Subcutaneous abdominal adipose tissue (tissue), 5 donors: Measurements from ENCODE around the gene MYOM1.
"Not testable (repeated sequence)": the region's sequence is repeated elsewhere in the genome, so short reads cannot be mapped to it uniquely, and the experiment has no call there.

Experiments
- H3K27ac ChIP-seq: one replicate; pipeline ENCODE4 v1.7.0; 2013; ENCODE audit warnings: low read depth, mild to moderate bottlenecking, inconsistent platforms, low read length, moderate library complexity
- H3K27me3 ChIP-seq, 5 donors: one replicate each; pipeline ENCODE4 v1.7.0; 2013; ENCODE audit warnings: low read length in 5 of 5, inconsistent platforms in 1 of 5; ENCODE audit not compliant: control insufficient read depth in 5 of 5, insufficient read depth in 4 of 5
- H3K36me3 ChIP-seq, 5 donors: one replicate each; pipeline ENCODE4 v1.7.0; 2013; ENCODE audit warnings: low read length in 5 of 5; ENCODE audit not compliant: control insufficient read depth in 5 of 5, insufficient read depth in 5 of 5
- H3K4me1 ChIP-seq, 5 donors: one replicate each; pipeline ENCODE4 v1.7.0; 2013; ENCODE audit warnings: low read length in 5 of 5, mild to moderate bottlenecking in 3 of 5, moderate library complexity in 1 of 5; ENCODE audit not compliant: control insufficient read depth in 5 of 5, insufficient read depth in 5 of 5
- H3K4me3 ChIP-seq, 5 donors: one replicate each; pipeline ENCODE4 v1.7.0; 2013; ENCODE audit warnings: low read length in 5 of 5, low read depth in 1 of 5
- H3K9ac ChIP-seq, 5 donors: one replicate each; pipeline ENCODE4 v1.7.0; 2013; ENCODE audit warnings: low read length in 5 of 5, mild to moderate bottlenecking in 4 of 5, moderate library complexity in 3 of 5
- H3K9me3 ChIP-seq, 5 donors: one replicate each; pipeline ENCODE4 v1.7.0; 2013; ENCODE audit warnings: low read length in 5 of 5; ENCODE audit not compliant: control insufficient read depth in 5 of 5
- donor health status: healthy.
- donor health status: healthy.
- donor health status: healthy.
- donor health status: healthy.
- donor health status: healthy.

Gene MYOM1

DNA sequence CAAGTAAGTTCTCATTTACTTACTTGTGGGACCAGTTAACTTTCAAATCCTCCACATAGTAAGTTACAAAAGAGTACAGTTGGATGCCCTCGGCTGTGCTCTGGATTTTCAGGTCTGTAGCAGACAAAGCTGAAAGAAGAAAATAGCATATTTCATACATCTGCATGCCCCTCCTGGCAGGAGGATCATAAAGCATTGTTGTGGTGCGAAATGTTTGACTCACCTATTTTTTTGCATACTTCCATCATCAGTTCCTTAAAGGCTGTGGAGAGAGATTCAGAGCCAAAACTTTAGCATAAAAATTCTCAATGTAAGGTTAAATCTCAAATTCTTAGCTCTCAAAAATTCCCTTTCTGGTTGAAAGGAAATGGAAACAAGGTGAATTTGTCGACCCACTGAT, 136.0 kb downstream of the MYOM1 start:
- Histone ChIP-seq H3K9ac (no peak overlapping the region), H3K27me3 (no peaks in the 10 kb centered on the region), H3K9me3 (no peaks in the 10 kb centered on the region), H3K4me1 (no peaks in the 10 kb centered on the region), H3K4me3 (no peak overlapping the region), H3K27ac (no peak overlapping the region), H3K36me3 (peaks cover 3 to 39% (median 10%) of the 10 kb centered on the region in 5 donors)

DNA sequence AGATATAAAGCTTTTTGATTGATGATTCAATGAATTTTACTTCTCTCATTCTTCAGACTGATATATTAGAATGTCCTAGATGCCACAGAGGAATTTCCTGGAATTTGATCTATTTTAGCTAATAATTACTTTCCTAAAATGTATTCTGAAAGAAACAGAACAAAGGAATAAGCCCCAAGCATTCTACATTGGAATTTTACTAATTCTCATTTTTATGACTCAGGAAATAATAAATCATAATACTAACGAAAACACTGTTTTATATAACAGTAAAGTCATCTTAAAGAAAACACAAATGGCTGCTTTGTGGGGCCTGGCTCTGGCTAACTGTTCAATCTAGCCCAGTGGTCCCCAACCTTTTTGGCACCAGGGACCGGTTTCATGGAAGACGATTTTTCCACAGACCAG, 138.2 kb downstream of the MYOM1 start:
- no peaks in the 10 kb centered on the region for H3K27me3 ChIP-seq
- H3K36me3 ChIP-seq, result peaks cover 5 to 40% (median 10%) of the 10 kb centered on the region in 5 donors
- H3K27ac ChIP-seq, result no peak overlapping the region
- no peak overlapping the region for H3K9ac ChIP-seq
- H3K9me3 ChIP-seq, result no peaks in the 10 kb centered on the region
- H3K4me1 ChIP-seq, result no peaks in the 10 kb centered on the region
- no peak overlapping the region for H3K4me3 ChIP-seq

DNA sequence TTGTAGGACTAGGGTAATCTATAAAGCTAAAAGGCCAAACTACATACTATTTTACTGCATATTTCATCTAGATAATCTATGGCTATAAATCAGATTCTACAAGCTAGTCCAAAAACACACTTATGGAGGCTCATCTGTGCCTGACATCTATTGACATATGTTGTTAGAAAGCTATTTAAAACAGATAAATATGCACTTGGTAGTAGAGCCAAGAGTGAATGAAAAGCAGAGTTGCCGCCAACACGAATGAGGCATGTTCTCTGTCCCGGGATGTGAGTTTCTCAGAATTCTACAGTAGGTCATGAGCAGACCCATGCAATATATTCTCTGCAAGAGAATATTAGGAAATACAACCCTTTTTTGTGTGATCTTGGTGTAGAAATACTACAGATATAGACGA, 140.1 kb downstream of the MYOM1 start:
- H3K9ac ChIP-seq, result no peak overlapping the region
- H3K36me3 ChIP-seq, result peaks cover 4 to 35% (median 10%) of the 10 kb centered on the region in 5 donors
- no peaks in the 10 kb centered on the region for H3K9me3 ChIP-seq

DNA sequence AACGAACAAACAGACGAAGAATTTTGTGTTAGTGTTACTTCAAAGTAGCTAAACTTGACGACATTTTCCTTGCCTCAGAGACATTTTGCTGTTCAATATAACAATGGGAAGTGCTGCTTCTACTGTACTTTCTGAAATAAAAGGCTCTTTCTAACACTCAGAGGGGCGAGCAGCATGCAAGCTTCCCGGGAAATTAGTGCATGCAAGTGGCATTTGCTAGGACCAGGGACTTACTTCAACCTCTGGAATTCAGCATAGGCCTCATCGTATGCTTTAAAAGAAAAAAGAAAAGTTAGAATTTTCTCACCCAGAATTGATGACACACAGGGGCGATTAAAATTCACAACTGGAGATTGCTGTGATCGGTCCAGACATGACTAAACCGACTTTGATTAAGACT, 144.3 kb downstream of the MYOM1 start:
- Histone ChIP-seq H3K4me3 (no peak overlapping the region), H3K27me3 (no peaks in the 10 kb centered on the region), H3K27ac (no peak overlapping the region)

More for the DNA sequence above, 140.1 kb downstream of the MYOM1 start:
- Histone ChIP-seq H3K27me3 (no peaks in the 10 kb centered on the region), H3K4me1 (no peaks in the 10 kb centered on the region), H3K4me3 (no peak overlapping the region), H3K27ac (no peak overlapping the region)

DNA sequence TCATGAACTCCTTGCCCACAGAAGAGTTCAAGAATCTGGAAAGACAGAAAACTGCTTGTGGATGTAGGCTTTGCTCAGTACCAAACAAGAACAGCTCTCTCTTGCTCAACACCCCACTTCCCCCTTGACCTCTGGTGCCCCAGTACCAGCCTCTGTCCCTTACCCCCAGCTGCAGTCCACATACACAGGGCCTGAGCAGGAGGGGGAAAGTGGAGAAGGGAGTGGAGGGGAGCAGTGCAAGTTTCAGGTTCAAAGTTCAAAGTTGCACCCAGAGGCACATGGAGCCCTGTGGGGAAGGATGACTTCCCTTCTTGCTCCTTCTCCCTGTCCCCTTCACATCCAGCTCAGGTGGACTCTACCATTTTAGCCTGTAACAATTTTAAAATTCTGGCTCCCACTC, 145.7 kb downstream of the MYOM1 start:
- Histone ChIP-seq H3K27me3 (no peaks in the 10 kb centered on the region), H3K9ac (no peak overlapping the region), H3K4me3 (no peak overlapping the region), H3K36me3 (peaks cover 2 to 37% (median 6%) of the 10 kb centered on the region in 5 donors), H3K27ac (no peak overlapping the region), H3K4me1 (no peaks in the 10 kb centered on the region), H3K9me3 (no peaks in the 10 kb centered on the region)

More for the DNA sequence above, 144.3 kb downstream of the MYOM1 start:
- Histone ChIP-seq H3K36me3 (peaks cover 0 to 32% (median 2%) of the 10 kb centered on the region in 5 donors), H3K4me1 (no peaks in the 10 kb centered on the region), H3K9me3 (no peaks in the 10 kb centered on the region), H3K9ac (no peak overlapping the region)

DNA sequence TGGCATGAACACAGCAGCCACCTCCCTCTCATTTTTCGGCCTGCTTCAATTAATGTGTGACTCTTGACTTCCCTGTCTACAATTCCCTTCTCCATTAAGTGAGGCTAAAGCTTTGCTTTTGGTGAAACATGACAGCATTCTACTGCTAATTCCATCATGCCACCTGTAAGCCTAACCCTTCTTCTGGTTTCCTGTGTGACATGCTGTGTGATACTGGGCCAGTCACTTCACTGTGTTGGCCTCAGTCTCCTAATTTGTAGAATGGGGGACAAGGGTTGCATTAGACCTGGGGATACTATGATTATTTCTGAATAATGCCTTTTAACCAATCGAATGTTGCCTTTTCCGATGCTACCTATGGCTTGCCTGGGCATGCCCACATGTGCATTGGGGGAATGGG, 146.4 kb downstream of the MYOM1 start:
- H3K9ac ChIP-seq, H3K9me3 ChIP-seq, H3K4me1 ChIP-seq, H3K4me3 ChIP-seq, H3K27ac ChIP-seq, H3K27me3 ChIP-seq: not testable (repeated sequence)
- peaks cover 2 to 34% (median 6%) of the 10 kb centered on the region in 5 donors for H3K36me3 ChIP-seq

DNA sequence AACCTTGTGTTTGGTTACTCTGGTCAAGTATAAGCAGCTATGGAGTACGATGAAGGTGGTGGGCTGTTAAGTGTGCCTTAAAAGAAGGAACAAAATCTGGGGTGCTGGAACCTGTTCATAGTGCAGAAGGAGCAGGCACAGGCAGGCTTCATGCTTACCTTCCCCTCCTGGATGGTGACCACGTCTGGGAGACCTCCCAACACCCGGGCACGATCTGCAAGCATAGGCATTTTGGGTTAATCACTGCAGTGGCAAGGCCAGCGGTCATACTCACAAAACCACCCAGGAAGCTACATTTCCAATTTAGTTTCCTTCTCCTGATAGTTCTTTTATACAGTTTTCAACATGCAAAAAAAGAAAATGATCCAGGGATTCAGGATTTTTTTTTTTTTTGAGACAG, 148.1 kb downstream of the MYOM1 start:
- no peak overlapping the region for H3K27ac ChIP-seq
- H3K4me3 ChIP-seq, result no peak overlapping the region
- H3K36me3 ChIP-seq, result peaks cover 1 to 32% (median 7%) of the 10 kb centered on the region in 5 donors
- no peaks in the 10 kb centered on the region for H3K9me3 ChIP-seq
- no peak overlapping the region for H3K9ac ChIP-seq
- no peaks in the 10 kb centered on the region for H3K27me3 ChIP-seq
- no peaks in the 10 kb centered on the region for H3K4me1 ChIP-seq

DNA sequence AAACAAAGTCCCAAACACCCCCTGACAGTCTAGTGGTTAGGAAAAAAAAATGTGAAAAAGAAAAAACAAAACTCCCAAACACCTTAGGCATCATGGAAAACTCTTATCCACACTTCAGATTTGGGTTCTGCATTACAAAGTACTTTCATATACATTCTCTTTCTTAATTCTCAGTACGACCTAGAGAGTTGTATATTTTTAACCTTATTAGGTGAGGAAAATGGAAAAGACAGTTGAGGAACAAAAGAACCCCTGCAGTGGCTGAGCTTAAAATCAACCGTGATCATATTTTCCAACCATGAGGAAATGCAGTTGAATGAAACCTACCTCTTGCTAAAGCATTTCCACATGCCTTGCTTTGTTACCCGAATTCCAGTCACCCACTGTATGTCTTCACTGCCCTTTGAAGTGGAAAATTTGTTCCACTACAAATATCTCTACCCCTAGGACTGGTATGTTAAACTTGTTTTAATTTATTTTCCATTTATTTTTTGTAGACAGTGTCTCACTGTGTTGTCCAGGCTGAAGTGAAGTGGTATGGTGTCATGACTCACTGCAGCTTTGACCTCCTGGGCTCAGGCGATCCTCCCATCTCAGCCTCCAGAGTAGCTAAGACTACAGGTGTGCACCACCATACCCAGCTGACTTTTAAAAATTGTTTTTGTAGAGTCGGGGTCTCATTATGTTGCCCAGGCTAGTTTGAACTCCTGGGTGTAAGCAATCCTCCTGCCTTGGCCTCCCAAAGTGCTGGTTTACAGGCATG, 149.9 kb downstream of the MYOM1 start:
- no peak overlapping the region for H3K4me3 ChIP-seq
- no peak overlapping the region for H3K27ac ChIP-seq
- H3K9ac ChIP-seq, result no peak overlapping the region
- H3K36me3 ChIP-seq, result peaks cover 4 to 33% (median 13%) of the 10 kb centered on the region in 5 donors
- H3K9me3 ChIP-seq, result no peaks in the 10 kb centered on the region
- H3K4me1 ChIP-seq, result no peaks in the 10 kb centered on the region
- H3K27me3 ChIP-seq, result no peaks in the 10 kb centered on the region

DNA sequence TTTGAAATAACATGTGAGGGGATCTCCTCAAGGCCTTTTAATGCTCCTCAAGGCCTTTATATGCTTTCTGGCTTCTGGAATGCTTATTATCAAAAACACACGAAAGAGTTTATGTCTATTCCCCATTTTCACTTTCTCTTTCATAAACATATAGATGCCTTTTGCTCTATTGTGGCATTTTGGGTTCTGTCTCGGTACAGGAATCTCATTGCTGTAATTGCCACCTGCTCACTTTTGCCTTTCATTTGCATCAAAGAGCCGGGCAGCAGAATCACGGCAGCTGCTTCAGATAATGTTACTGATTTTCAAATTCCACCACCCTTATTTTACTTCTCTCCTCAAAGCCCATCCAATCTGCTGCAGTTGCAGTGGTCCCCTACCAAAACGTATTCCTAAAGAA, 152.0 kb downstream of the MYOM1 start:
- Histone ChIP-seq H3K9me3 (no peaks in the 10 kb centered on the region), H3K27ac (no peak overlapping the region), H3K36me3 (peaks cover 4 to 26% (median 13%) of the 10 kb centered on the region in 5 donors), H3K4me1 (peaks cover 0 to 4% (median 3%) of the 10 kb centered on the region in 5 donors), H3K4me3 (no peak overlapping the region), H3K27me3 (no peaks in the 10 kb centered on the region), H3K9ac (no peak overlapping the region)

DNA sequence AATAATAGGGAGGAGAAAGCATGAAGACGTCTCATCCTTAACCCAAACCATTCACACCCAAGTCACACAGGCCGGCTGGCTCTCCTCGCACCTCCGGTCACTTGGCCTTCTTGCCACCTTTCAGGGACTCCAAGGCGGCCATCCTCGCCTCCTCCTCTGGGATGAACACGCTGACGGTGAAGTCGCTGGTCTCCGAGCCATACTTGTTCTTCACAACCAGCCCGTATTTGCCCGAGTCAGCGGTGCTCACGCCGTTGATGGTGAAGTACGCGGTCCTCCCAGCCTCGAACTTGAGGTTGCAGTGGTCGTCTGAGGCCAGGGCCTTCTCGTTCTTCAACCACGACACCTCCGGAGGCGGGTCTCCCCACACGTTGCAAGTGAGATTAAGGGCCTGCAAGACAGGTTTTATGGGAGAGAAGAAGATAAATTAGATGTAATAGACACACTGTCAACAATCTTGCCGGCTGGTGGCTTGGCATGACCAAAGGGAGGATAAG, 152.6 kb downstream of the MYOM1 start:
- peaks cover 4 to 26% (median 13%) of the 10 kb centered on the region in 5 donors for H3K36me3 ChIP-seq
- no peaks in the 10 kb centered on the region for H3K27me3 ChIP-seq
- H3K27ac ChIP-seq, result no peak overlapping the region
- H3K9ac ChIP-seq, result no peak overlapping the region
- H3K4me3 ChIP-seq, result no peak overlapping the region
- no peaks in the 10 kb centered on the region for H3K9me3 ChIP-seq
- peaks cover 2 to 8% (median 5%) of the 10 kb centered on the region in 5 donors for H3K4me1 ChIP-seq
